GM21515 (cell line): ENCODE results near the gene JAK1.
"Not testable (repeated sequence)": the region's sequence is repeated elsewhere in the genome, so short reads cannot be mapped to it uniquely, and the experiment has no call there.

Source experiments
- ATAC-seq: cut with Tn5 transposase; IDR thresholded peaks from one replicate; pipeline ENCODE4 v1.9.1; 2021; ENCODE audit not compliant: unreplicated experiment

Gene JAK1

DNA sequence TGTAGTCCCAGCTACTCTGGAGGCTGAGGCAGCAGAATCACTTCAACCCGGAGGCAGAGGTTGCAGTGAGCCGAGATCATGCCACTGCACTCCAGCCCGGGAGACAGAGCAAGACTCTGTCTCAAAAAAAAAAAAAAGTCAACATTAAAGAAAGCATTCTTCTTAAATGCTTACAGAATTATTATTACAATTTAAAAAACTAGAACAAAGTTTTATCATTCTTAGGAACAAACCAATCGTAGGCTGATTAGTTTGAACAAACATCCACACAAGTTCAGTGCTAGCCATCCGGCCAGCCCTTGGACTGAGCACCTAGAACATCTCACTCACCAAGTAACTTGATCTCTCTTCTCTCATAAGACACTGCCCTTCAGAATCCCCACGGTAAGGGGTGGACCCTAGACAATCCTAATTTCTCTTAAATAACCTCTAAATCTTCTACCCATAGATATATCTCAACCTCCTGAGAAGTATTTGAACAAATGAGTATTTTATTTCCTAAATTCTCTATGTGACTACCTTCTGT, 16.0 kb downstream of the JAK1 start:
- ATAC-seq = no peak

DNA sequence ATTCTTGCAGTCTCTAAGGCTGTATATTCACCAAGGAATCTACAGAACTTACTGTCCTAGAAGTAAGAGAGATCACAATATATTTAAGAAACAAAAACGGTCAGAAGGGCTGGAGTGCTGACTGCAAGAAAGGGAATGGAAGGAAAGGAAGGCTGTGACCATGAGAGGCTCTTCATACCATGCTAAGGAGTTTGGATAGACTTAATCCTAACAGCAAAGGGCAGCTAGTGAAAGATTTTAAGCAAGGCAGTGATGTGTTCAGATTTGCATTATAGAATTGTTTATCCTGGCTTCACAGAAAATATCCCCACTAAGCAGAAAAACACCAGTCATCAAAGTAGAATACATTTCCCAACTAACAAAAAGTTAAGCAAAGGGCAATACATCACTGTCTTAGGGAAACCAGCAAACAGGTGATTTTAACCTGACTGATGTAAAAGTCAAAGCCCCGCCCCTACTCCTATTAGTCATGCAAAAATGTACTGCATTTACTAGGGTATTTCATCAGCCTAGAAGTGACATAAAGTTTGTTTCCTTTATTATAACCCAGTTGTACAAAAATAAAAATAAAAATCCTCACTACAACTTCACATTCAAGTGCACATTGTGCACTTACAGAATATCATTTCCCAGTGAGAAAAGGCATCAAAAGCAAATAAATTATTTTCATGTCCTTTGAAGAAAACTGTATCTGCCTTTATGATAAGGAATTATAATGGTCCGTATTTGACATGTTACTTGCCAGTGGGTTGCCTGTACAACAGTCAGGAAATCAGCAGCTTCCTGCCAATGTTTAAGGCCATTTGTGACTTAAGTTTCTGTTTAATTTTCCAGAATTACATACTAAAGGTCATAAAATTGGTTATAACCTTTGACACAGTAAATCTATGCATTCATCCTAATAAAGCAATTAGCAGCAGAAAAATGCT, 17.2 kb downstream of the JAK1 start:
- no peak for ATAC-seq

DNA sequence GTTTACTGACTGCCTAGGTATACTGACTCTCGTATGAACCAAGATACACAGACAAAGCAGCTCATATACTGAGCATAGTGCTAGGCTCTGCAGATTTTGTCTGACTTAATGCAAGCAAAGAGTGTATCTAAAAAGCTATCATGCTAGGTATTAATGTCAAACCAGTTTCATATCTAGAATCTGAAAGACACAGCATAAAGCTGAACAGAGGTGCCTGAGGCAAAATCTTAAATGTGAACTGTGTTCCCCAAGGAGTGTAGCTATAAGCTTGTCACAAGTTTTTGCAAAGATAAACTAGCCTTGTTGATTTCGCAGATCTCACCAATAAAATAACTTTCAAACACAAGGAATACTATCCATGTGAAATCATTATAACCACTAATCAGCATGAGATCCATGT, 18.1 kb downstream of the JAK1 start:
- ATAC-seq = no peak

DNA sequence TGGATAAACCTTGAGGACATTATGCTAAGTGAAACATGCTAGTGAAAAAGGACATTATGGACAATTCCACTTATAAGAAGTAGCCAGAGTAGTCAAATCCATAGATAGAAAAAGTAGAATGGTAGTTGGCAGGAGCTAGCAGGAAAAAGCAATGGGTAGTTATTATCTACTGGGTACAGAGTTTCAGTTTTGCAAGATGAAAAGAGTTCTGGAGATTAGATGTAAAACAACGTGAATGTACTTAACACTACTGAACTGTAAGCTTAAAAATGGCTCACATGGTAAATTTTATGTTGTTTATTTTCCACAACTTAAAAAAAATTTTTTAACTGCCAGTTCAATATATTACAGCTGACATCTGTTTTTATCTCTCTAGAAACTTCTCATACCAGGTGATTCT, 19.4 kb downstream of the JAK1 start:
- ATAC-seq = no peak

DNA sequence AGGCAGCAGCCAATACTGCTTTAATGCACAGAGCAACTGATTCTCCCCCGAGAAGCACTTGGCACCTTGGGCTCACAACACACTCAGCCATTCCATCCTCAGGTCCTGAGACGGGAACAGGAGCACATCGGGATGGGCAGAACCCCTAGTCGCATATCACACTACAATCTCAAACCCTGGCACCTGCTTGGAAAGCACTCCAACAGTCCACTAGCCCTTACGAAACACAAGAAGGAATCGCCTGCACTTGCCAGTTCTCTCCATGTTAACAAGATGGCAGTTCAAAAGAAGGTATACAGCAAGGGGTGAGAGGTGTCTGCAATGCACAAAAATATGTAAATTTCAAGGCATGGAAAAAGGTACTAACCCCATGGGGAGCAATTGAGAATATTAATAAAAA, 21.4 kb downstream of the JAK1 start:
- no peak for ATAC-seq

DNA sequence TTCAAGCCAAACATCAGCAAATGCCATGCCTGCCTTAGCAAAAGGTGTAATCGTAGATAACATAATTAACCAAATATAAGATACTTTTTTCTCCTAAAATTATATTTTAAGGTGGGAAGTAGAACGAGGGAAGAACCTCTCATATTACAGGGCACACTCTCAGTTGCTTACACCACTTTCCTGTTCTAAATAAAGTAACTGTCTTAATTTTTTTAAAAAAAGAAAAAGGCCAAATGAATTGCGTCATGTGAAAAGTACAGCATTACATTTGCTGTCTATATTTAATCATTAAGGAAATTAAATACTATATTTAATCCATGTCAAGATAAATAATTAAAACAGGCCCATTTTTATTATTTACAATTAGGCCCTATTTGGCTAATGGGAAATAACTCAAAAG, 23.7 kb downstream of the JAK1 start:
- ATAC-seq = no peak

DNA sequence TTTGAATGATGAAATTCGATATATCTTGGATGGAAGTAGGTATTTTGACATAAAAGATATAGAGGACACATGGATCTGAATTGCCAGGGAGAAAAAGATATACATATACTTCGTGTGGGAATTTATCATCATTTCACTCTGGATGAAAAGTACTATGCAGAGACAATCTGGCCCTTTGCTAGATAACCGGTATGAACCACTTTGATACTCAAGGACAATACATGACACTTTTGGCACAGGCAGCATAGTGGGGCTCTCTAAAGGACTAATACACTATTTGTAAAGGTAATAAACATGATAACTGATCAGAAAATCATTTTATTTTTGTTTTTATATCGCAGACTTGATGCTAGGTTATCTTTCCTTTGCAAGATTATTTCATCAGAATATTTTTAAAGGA, 24.2 kb downstream of the JAK1 start:
- ATAC-seq = no peak

DNA sequence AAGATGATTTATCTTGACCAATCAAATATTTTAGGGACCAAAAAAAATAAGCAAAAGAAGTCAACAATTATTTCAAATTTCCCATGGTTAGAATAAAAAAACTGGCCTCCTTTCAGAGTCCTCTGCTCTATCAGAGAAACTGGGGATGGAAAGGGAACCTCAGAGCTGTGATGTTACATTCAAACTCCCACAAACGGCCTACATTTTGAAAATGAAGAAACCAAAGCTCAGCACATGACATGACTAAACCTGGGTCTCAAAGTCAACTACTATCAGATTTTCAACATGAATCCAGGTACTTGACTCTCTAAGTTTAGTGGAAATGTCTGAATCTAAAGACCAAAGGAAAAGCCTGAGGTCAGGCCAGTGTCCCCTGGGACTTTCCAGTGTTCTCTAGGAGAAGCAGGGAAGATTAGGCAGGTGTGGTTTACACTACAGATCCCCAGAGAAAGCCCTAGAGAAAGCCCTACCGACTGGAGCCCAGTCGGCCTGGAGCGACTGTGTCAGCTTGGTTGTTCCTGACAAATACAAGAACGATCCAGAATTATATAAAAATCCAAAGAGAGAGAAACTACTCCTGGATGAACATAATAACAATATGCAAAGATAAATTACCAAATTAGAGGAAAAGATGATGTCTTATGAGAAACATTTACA, 24.8 kb downstream of the JAK1 start:
- ATAC-seq = no peak

DNA sequence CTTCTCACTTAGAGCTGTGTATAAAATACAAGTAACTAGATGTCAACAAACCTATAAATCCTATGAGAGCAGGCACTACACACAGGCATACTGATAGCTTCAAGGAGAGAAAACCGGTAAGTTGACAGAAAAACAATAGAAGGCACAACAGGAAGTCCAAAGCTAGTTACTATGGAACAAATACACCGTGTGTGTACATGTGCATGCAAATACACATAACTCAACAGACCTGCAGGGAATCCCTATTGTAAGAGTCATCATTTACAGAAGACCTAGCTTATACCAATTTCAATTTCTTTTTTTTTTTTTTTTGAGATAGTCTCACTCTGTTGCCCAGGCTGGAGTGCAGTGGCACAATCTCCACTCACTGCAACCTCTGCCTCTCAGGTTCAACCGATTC, 26.3 kb downstream of the JAK1 start:
- no peak for ATAC-seq

DNA sequence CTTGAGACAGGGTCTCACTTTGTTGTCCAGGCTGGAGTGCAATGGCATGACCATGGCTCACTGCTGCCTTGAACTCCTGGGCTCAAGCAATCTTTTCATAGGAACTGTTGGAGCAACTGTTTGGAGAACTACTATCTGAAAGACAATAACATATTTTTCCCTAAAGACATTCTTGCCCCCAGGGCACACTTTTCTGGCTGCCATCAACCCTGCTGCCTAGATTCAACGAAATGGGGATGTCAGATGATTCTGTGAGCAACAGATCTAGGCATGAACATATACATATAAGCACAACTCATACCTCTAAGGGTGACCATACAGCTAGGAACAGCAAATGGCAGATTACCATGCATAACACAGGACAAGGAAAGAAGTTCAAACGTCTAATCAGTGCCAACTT, 27.4 kb downstream of the JAK1 start:
- ATAC-seq = no peak

DNA sequence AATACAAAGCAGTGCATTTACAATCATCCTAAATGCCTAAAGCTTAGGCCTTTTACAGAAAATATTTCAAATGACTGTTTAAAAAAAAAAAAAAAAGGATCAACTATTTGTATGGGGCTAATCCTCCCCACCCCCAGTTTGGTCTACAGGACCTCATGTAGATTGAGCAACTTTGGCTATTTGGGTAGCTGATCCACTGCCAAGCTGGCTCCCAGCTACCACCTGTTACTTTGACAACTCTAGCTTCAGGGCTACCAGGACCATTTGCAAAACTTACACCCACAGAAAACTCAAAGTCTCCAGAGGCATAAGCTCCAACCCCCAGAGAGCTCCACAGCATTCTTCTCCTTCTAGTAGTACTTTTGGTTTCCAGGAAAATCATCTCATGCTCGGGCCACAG, 29.4 kb downstream of the JAK1 start:
- no peak for ATAC-seq

DNA sequence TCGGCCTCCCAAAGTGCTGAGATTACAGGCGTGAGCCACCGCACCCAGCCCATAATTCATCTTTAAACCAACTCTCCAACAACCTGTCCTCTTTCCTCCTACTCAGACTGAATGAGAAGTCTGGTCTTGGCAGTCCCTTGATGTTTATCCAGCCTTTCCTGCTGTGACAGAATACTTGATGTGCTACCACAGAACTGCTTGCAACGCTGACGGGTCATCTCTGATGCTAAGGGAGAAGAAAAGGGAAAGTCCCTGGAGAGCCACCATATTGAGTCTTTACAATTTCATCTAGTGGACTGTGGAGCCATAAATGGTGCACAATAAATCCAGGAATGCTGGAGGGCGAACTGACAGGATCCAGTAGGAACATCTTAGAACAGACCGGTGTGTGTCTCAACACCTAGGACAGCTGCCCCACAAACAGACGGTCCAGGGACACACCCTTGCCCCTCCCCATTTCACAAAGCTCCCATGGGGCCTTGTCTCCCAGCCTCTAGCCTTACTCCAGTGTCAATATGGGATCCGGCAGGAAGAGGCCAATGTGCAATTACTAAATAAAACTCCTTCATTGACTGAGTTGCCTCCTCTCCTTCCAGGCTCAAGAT, 30.7 kb downstream of the JAK1 start:
- no peak for ATAC-seq

DNA sequence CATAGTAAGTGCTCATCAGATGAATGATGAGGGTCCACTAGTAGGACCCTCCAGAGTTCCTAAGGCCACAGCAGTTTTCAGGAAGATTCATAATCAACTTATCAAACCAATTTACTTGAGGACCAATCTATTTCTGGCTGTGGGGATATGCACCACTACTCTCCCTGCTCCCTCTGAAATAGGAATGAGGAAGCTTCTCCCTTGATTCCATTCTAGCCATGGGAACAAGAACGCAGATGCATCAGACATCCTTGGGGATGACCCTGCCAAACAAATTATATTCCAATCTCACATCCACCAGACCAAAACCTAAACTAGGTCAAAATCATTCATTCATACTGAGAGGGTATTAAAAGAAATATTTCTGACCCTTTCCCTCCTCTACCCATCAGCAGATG, 31.5 kb downstream of the JAK1 start:
- no peak for ATAC-seq

DNA sequence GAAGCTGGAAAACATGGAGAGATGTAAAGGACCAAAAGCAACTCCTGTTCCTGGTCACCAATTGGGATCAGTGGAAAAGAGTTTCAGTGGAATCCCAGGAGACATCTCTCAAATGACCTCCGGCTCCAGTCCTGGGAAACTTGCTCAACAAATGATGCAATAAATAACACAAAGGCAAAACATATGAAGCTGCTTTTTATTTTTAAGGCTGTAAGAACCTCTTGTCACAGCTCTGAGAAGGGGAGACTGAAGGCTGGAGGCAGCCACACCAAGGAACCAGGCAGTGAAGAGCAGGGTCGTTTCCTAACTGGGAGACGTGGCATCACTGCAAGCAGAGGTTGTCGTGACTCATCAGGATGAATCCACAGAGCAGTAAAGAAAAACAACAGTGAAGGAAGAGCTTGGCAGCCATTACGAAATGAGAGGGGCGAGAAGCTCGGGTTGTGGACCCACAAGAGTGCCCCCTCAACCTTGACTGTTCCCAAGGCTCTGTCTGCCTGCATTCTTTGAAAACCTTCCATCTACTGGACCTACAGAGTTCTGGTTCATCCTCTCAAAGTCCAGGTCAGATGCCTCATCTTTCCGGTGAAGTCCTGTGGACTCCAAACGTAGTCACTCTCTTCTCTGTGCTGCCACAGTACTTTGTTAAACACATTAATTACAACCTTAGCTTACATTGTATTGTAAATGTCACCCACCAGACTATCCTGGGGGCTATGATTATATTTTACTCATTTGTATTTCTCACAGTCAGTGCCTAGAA, 32.1 kb downstream of the JAK1 start:
- no peak for ATAC-seq

DNA sequence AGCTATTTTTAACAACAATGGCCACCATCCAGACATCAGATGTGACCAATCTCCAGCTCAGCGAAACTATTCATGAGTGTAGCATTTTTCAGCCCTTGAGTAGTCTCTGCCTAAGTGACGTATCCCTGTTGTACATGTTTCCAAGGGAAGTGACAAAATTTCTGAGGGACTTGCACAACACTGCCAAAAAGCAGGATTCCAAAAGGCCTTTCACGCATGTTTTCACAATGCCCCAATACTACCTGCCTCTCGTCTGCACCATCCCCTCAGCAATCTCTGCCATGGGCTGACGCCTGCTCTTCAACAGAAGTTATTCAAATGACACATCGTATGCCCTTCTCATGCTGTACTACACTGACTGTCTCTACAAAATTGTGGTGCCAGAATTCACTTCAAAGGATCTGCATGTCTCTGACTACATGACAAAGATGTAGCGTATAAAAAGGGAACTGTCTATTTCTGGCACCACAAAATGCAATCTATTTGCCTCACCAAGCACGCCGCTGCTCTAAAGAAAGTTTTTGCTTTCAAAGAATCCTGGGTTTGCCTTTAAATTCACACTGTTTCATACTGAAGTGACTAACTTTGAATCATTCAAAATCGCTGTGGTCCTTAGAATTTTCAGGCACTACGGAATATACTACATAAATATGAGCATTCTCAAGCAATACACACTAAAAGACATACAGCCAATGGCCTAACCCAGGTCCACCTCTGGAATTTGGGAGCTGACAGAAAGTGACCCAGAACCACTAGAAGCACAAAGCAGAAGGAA, 32.9 kb downstream of the JAK1 start:
- ATAC-seq = no peak

DNA sequence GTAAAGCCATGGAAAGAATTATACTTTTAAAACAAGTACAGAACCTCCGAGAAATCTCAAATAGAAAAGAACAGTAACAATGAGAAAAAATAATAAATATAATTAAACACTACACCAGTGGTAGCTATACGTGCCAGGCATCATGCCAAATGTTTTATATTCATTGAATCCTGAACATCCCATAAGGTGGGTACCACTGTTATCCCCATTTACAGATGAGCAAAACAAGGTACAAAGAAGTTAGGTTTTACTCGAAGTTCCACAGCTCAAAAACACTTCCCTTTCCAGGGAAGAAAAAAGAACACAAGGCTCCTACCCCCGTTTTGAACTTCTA, 33.4 kb downstream of the JAK1 start:
- no peak for ATAC-seq

DNA sequence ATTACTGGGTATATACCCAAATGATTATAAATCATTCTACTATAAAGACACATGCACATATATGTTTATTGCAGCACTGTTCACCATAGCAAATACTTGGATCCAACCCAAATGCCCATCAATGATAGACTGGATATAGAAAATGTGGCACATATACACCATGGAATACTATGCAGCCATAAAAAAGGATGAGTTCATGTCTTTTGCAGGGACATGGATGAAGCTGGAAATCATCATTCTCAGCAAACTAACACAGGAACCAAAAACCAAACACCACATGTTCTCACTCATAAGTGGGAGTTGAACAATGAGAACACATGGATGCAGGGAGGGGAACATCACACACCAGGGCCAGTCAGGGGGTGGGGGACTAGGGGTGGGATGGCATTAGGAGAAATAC, 35.7 kb downstream of the JAK1 start:
- ATAC-seq = not testable (repeated sequence)

DNA sequence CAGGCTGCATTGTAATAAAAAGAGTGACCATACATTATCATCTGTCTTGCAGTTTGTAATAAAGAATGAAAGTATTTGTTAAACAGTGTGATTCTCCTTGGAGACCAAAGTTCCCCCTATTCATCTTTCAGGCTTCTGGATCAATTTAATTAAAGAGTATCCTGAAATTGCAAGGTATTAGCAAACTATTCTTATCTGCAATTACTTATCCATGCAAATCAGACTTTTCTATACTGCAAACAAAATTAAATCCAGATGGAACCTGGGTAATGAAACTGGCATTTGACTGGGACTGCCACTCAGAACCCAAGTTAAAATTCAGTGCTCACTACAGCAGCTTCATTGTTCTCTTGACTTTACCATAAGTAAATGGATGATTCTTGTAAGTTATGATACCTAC, 37.1 kb downstream of the JAK1 start:
- ATAC-seq = no peak

DNA sequence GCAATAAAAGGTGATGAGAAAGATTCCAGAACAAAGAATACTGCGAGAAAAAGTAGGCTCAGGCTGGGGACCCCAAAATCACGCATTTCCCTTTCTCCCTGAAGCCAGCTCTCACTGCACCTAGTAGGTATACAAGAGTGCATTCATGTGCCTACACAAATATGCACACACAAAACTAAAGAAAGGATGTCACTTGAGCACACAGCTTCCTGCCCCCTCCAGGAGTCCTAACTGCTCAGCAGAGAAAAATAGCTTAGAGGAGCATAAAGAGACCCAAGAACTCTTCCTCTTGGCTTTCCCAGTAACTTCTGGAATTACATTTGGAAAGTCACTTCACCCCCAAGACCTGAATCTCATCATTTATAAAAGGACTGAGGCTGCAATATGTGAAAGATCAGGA, 38.0 kb downstream of the JAK1 start:
- no peak for ATAC-seq

DNA sequence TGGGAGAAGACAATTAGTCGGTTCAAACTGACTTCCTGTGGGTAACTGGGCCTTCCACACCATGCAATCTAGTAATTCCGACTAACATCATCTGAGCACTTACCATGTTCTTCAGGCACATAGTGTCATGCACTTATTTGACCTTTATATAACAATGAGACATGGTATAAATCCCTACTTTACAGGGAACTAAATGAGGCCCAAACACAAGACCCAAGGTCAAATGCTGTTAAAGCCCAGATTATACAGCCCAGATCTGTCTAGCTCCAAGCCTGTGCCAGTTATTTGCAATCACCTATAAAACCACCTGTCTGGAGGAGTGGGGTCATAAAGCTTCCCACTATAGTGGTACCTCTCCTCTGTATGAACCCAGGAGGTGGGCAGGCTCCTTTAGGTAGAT, 40.8 kb downstream of the JAK1 start:
- ATAC-seq = no peak

DNA sequence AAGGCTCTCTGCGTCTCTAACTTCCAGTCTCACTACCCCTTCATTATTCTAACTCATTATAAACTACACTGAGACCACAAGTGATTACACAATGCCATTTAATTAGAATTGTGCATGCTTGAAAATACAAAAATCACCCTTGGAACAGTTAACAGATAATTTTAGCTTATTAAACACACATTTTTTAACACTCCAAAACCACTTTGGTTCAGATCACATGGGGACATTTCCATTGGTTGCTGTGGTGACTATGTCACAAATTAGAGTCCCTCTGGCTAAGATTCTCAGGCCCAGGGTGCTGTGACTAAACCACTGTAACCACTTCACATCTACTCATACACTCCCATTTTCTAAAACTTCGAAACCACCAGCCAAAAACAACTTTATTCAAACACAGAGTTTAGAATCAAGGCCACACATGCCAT, 43.0 kb downstream of the JAK1 start:
- no peak for ATAC-seq
